CD4-positive, alpha-beta memory T cell (primary cell): ENCODE measurements around the gene AHNAK. TPM values are rescaled to one million over a fixed set of nuclear protein-coding genes. Genes with fewer than 3 reads are reported as not detected.

Experiments
- CTCF ChIA-PET: fragments of 350-600 bp; sonication (Branson Sonifier 250); formaldehyde crosslinking; loops from one replicate; lab custom pipeline; 2021; ENCODE audit warnings: inconsistent platforms; ENCODE audit not compliant: partially characterized antibody; lab: Charles Lee
- POLR2A ChIA-PET: fragments of 350-600 bp; sonication (Branson Sonifier 250); formaldehyde crosslinking; loops from one replicate; lab custom pipeline; 2021; ENCODE audit not compliant: partially characterized antibody; lab: Charles Lee
- DNase-seq, 5 donors: peaks; one replicate each; pipeline versions ENCODE4 v3.0.0 to v3.0.0-alpha.2; 2020 to 2022; ENCODE audit warnings: mixed read lengths in 1 of 5
- H3K27ac ChIP-seq: one replicate; pipeline ENCODE4 v1.7.0; 2013; ENCODE audit warnings: low read depth, low read length
- H3K27me3 ChIP-seq: 2 replicates; pipeline ENCODE4 v1.7.0; 2013; ENCODE audit warnings: mild to moderate bottlenecking, low read length, moderate library complexity; ENCODE audit not compliant: insufficient read depth
- H3K36me3 ChIP-seq: 2 replicates; pipeline ENCODE4 v1.7.0; 2013; ENCODE audit warnings: mild to moderate bottlenecking, low read length, moderate library complexity; ENCODE audit not compliant: insufficient read depth
- H3K4me1 ChIP-seq: 2 replicates; pipeline ENCODE4 v1.7.0; 2013; ENCODE audit warnings: mild to moderate bottlenecking, low read length, moderate library complexity; ENCODE audit not compliant: insufficient read depth
- H3K4me3 ChIP-seq, 2 donors: one replicate each; pipeline ENCODE4 v1.7.0; 2013; ENCODE audit warnings: low read length in 2 of 2, mild to moderate bottlenecking in 1 of 2
- H3K9me3 ChIP-seq, 2 donors: one replicate each; pipeline ENCODE4 v1.7.0; 2013; ENCODE audit warnings: low read length in 2 of 2, control low read depth in 1 of 2; ENCODE audit not compliant: control insufficient read depth in 1 of 2
- H3K27ac Mint-ChIP-seq, 7 donors: one replicate each; pipeline ENCODE4 v1.8.0; 2020 to 2021; ENCODE audit warnings: mixed read lengths in 7 of 7, mild to moderate bottlenecking in 6 of 7, inconsistent platforms in 3 of 7, moderate library complexity in 3 of 7
- H3K27me3 Mint-ChIP-seq, 2 donors: one replicate each; pipeline ENCODE4 v1.8.0; 2020 to 2021; ENCODE audit warnings: mixed read lengths in 2 of 2
- H3K36me3 Mint-ChIP-seq, 2 donors: one replicate each; pipeline ENCODE4 v1.8.0; 2020 to 2021; ENCODE audit warnings: mixed read lengths in 2 of 2, inconsistent platforms in 1 of 2, mild to moderate bottlenecking in 1 of 2
- H3K4me1 Mint-ChIP-seq, 4 donors: one replicate each; pipeline ENCODE4 v1.8.0; 2020 to 2021; ENCODE audit warnings: mixed read lengths in 4 of 4, mild to moderate bottlenecking in 1 of 4
- H3K4me3 Mint-ChIP-seq, 8 donors: one replicate each; pipeline ENCODE4 v1.8.0; 2020 to 2021; ENCODE audit warnings: mixed read lengths in 8 of 8, mild to moderate bottlenecking in 7 of 8, moderate library complexity in 6 of 8, inconsistent platforms in 3 of 8
- H3K9me3 Mint-ChIP-seq, 8 donors: one replicate each; pipeline ENCODE4 v1.8.0; 2020 to 2021; ENCODE audit warnings: mixed read lengths in 8 of 8, mild to moderate bottlenecking in 5 of 8, inconsistent platforms in 3 of 8, moderate library complexity in 1 of 8
- intact Hi-C: fragments of 100-400 bp; cut with micrococcal nuclease; formaldehyde crosslinking; loops from one replicate; pipeline ENCODE4 v1.15.1; 2023
- polyA plus RNA-seq, 2 donors: library from polyadenylated mRNA; unstranded; fragments of 300-500 nt; fragmentation: Illumina TruSeq; gene quantifications; one replicate each; pipeline ENCODE4 v1.2.3, GENCODE V29; 2021
- total RNA-seq, 2 experiments: library from RNA; stranded (reverse); gene quantifications; one replicate each; pipeline ENCODE4 v1.2.3, GENCODE V29; 2021

The AHNAK gene
- total and polyA plus RNA-seq, 4 experiments from 2014 or later, result 23.5 to 573 (median 372) TPM

- intact Hi-C loops, result loop anchor here (5.0 kb wide), 1 partner anchor 254 kb away; the partner anchor contains the start of gene UBXN1
Measured at GRCh38 chr11:62423012-62423411, 123.6 kb downstream of the AHNAK start.

GRCh38 chr11:62421996-62422395, 124.6 kb downstream of the AHNAK start:
- Histone ChIP-seq H3K9me3 (no peaks in the 10 kb centered on the region), H3K36me3 (no peaks in the 10 kb centered on the region), H3K4me3 (no peak overlapping the region), H3K4me1 (peaks cover 19% of the 10 kb centered on the region), H3K27ac (no peak overlapping the region), H3K27me3 (no peaks in the 10 kb centered on the region)
- Mint-ChIP-seq H3K27me3 (no peaks in the 10 kb centered on the region), H3K36me3 (no peaks in the 10 kb centered on the region), H3K9me3 (no peaks in the 10 kb centered on the region), H3K4me1 (peaks cover 10 to 16% (median 14%) of the 10 kb centered on the region in 4 donors), H3K4me3 (no peak overlapping the region), H3K27ac (peak overlapping the region in 1 of 7 donors; percentile 55)
- intact Hi-C loops, result loop anchor here (5.0 kb wide), 1 partner anchor 255 kb away; the partner anchor contains the start of gene UBXN1
- ChIA-PET POLR2A (no interaction called here), CTCF (interaction anchor here (0.8 to 14.0 kb wide), 11 partner anchors 12 to 273 kb away, joined by 3 to 405 read pairs (median 5); partner anchors contain the start of genes ASRGL1 and EEF1G)
- no peak for DNase-seq

More at GRCh38 chr11:62423012-62423411, 123.6 kb downstream of the AHNAK start:
- peaks cover 29% of the 10 kb centered on the region for H3K4me1 ChIP-seq
- H3K27ac ChIP-seq, result no peak overlapping the region
- POLR2A ChIA-PET, result interaction anchor here (2.9 kb wide), 1 partner anchor 151 kb away, joined by 13 read pairs; the partner anchor contains the start of gene EEF1G
- H3K36me3 ChIP-seq, result no peaks in the 10 kb centered on the region
- no peaks in the 10 kb centered on the region for H3K27me3 ChIP-seq
- H3K4me1 Mint-ChIP-seq, result peaks cover 17 to 26% (median 21%) of the 10 kb centered on the region in 4 donors
- no peaks in the 10 kb centered on the region for H3K36me3 Mint-ChIP-seq
- no peaks in the 10 kb centered on the region for H3K9me3 Mint-ChIP-seq
- no peaks in the 10 kb centered on the region for H3K9me3 ChIP-seq
- no peak overlapping the region for H3K4me3 ChIP-seq
- CTCF ChIA-PET, result interaction anchor here (0.8 to 14.0 kb wide), 12 partner anchors 12 to 272 kb away, joined by 3 to 405 read pairs (median 5); partner anchors contain the start of genes ASRGL1, EEF1G and LBHD1
- H3K27ac Mint-ChIP-seq, result no peak overlapping the region
- H3K4me3 Mint-ChIP-seq, result no peak overlapping the region
- DNase-seq, result no peak
- no peaks in the 10 kb centered on the region for H3K27me3 Mint-ChIP-seq

GRCh38 chr11:62420882-62421281, 125.7 kb downstream of the AHNAK start:
- H3K27ac ChIP-seq, result no peak overlapping the region
- Mint-ChIP-seq H3K27ac (no peak overlapping the region), H3K9me3 (no peaks in the 10 kb centered on the region), H3K4me3 (no peak overlapping the region), H3K36me3 (no peaks in the 10 kb centered on the region), H3K4me1 (peaks cover 3 to 9% (median 5%) of the 10 kb centered on the region in 4 donors), H3K27me3 (no peaks in the 10 kb centered on the region)
- no peaks in the 10 kb centered on the region for H3K9me3 ChIP-seq
- intact Hi-C loops, result loop anchor here (5.0 kb wide), 1 partner anchor 256 kb away; the partner anchor contains the start of gene UBXN1
- no peaks in the 10 kb centered on the region for H3K36me3 ChIP-seq
- ChIA-PET POLR2A (no interaction called here), CTCF (interaction anchor here (0.9 to 14.0 kb wide), 5 partner anchors 11 to 172 kb away, joined by 4 to 405 read pairs (median 4); no protein-coding TSS in a partner anchor)
- H3K27me3 ChIP-seq, result no peaks in the 10 kb centered on the region
- peaks cover 8% of the 10 kb centered on the region for H3K4me1 ChIP-seq
- no peak overlapping the region for H3K4me3 ChIP-seq
- DNase-seq, result no peak

GRCh38 chr11:62419943-62420342, 126.7 kb downstream of the AHNAK start:
- no peak for DNase-seq
- H3K9me3 Mint-ChIP-seq, result no peaks in the 10 kb centered on the region
- no peaks in the 10 kb centered on the region for H3K27me3 Mint-ChIP-seq
- Histone ChIP-seq H3K4me1 (peaks cover 7% of the 10 kb centered on the region), H3K36me3 (no peaks in the 10 kb centered on the region), H3K27me3 (no peaks in the 10 kb centered on the region), H3K4me3 (no peak overlapping the region), H3K9me3 (no peaks in the 10 kb centered on the region), H3K27ac (no peak overlapping the region)
- no peak overlapping the region for H3K4me3 Mint-ChIP-seq
- H3K36me3 Mint-ChIP-seq, result no peaks in the 10 kb centered on the region
- H3K4me1 Mint-ChIP-seq, result peaks cover 3 to 8% (median 5%) of the 10 kb centered on the region in 4 donors
- ChIA-PET POLR2A (no interaction called here), CTCF (interaction anchor here (14.0 kb wide), 1 partner anchor 139 kb away, joined by 405 read pairs; no protein-coding TSS in a partner anchor)
- H3K27ac Mint-ChIP-seq, result no peak overlapping the region
- intact Hi-C loops, result loop anchor here (5.0 kb wide), 1 partner anchor 257 kb away; the partner anchor contains the start of gene UBXN1

- intact Hi-C loops, result no loop called here
- no peaks in the 10 kb centered on the region for H3K36me3 Mint-ChIP-seq
- peaks cover 0 to 3% (median 1%) of the 10 kb centered on the region in 4 donors for H3K4me1 Mint-ChIP-seq
- H3K4me3 Mint-ChIP-seq, result no peak overlapping the region
- H3K27me3 Mint-ChIP-seq, result no peaks in the 10 kb centered on the region
- peaks cover 2% of the 10 kb centered on the region for H3K4me1 ChIP-seq
- no peaks in the 10 kb centered on the region for H3K9me3 Mint-ChIP-seq
- H3K9me3 ChIP-seq, result no peaks in the 10 kb centered on the region
- H3K27ac ChIP-seq, result no peak overlapping the region
- POLR2A ChIA-PET, result interaction anchor here (1.1 kb wide), 1 partner anchor 137 kb away, joined by 3 read pairs; no protein-coding TSS in a partner anchor
- no peak overlapping the region for H3K27ac Mint-ChIP-seq
- H3K36me3 ChIP-seq, result no peaks in the 10 kb centered on the region
- CTCF ChIA-PET, result interaction anchor here (14.0 kb wide), 1 partner anchor 139 kb away, joined by 405 read pairs; no protein-coding TSS in a partner anchor
- no peak for DNase-seq
- H3K4me3 ChIP-seq, result no peak overlapping the region
- no peaks in the 10 kb centered on the region for H3K27me3 ChIP-seq
Measured at GRCh38 chr11:62419314-62419929, 127.2 kb downstream of the AHNAK start.

- H3K27me3 Mint-ChIP-seq, result no peaks in the 10 kb centered on the region
- intact Hi-C loops, result no loop called here
- ChIA-PET CTCF (interaction anchor here (14.0 kb wide), 1 partner anchor 140 kb away, joined by 405 read pairs; no protein-coding TSS in a partner anchor), POLR2A (interaction anchor here (1.1 kb wide), 1 partner anchor 138 kb away, joined by 3 read pairs; no protein-coding TSS in a partner anchor)
- H3K27ac ChIP-seq, result no peak within 1 kb of the TSS
- H3K9me3 ChIP-seq, result no peaks in the 10 kb centered on the region
- no peaks in the 10 kb centered on the region for H3K36me3 Mint-ChIP-seq
- peak within 1 kb of the TSS in 4 of 7 donors; percentile 20 to 67 (median 47) for H3K27ac Mint-ChIP-seq
- H3K36me3 ChIP-seq, result no peaks in the 10 kb centered on the region
- DNase-seq, result no peak
- H3K4me1 Mint-ChIP-seq, result no peaks in the 10 kb centered on the region
- H3K4me1 ChIP-seq, result no peaks in the 10 kb centered on the region
- H3K4me3 ChIP-seq, result no peak within 1 kb of the TSS
- no peaks in the 10 kb centered on the region for H3K9me3 Mint-ChIP-seq
- H3K27me3 ChIP-seq, result no peaks in the 10 kb centered on the region
- no peak within 1 kb of the TSS for H3K4me3 Mint-ChIP-seq
Measured at GRCh38 chr11:62418733-62419132, 127.9 kb downstream of the AHNAK start, which contains the start of gene SCGB1A1. Gene SCGB1A1, plus strand, starts transcription at chr11:62419033. Its CDS starts 63 bp downstream, at chr11:62419096.

- no peaks in the 10 kb centered on the region for H3K9me3 ChIP-seq
- Mint-ChIP-seq H3K9me3 (no peaks in the 10 kb centered on the region), H3K4me1 (no peaks in the 10 kb centered on the region), H3K36me3 (no peaks in the 10 kb centered on the region), H3K27me3 (no peaks in the 10 kb centered on the region), H3K27ac (peak overlapping the region in 4 of 7 donors; percentile 20 to 67 (median 47)), H3K4me3 (no peak overlapping the region)
- intact Hi-C loops, result no loop called here
- H3K27me3 ChIP-seq, result no peaks in the 10 kb centered on the region
- no peaks in the 10 kb centered on the region for H3K36me3 ChIP-seq
- ChIA-PET POLR2A (no interaction called here), CTCF (interaction anchor here (14.0 kb wide), 1 partner anchor 141 kb away, joined by 405 read pairs; no protein-coding TSS in a partner anchor)
- H3K27ac ChIP-seq, result no peak overlapping the region
- no peaks in the 10 kb centered on the region for H3K4me1 ChIP-seq
- no peak for DNase-seq
- no peak overlapping the region for H3K4me3 ChIP-seq
Measured at GRCh38 chr11:62418136-62418535, 128.5 kb downstream of the AHNAK start.
